HEK293 (cell line): ENCODE measurements around the gene SERGEF.

Experiments
- CTCF ChIA-PET: fragments of 350-600 bp; formaldehyde crosslinking; extraction: SDS; loops from one replicate; lab custom pipeline; 2021; ENCODE audit warnings: antibody characterized with exemption; lab: Yijun Ruan, JAX
- POLR2A ChIA-PET: fragments of 300-600 bp; formaldehyde crosslinking; extraction: SDS; loops from one replicate; lab custom pipeline; 2020; ENCODE audit warnings: antibody characterized with exemption, inconsistent platforms; lab: Yijun Ruan, JAX
- H3K27ac ChIP-seq: fragments of 200-500 bp; sonication (Bioruptor generic); 2 replicates; pipeline ENCODE4 v1.5.1; 2014; ENCODE audit warnings: low read depth, low read length, control low read depth, inconsistent platforms; ENCODE audit errors: extremely low read depth
- H3K36me3 ChIP-seq, 2 experiments: fragments of 200-500 bp in 1 of 2; sonication (Bioruptor generic) in 1 of 2; 1 replicate in 1 of 2; 2 replicates in 1 of 2; pipeline ENCODE4 v1.5.1; 2014 to 2017; ENCODE audit warnings: inconsistent platforms in 2 of 2, low read length in 2 of 2; ENCODE audit not compliant: control insufficient read depth in 2 of 2, insufficient read depth in 1 of 2
- H3K4me1 ChIP-seq: fragments of 200-500 bp; sonication (Bioruptor generic); 2 replicates; pipeline ENCODE4 v1.5.1; 2014; ENCODE audit warnings: mild to moderate bottlenecking, low read length, inconsistent platforms; ENCODE audit not compliant: control insufficient read depth, insufficient read depth
- H3K4me3 ChIP-seq: 2 replicates; pipeline ENCODE4 v1.5.1; 2011; ENCODE audit warnings: low read depth, mild to moderate bottlenecking, control low read depth, low read length, moderate library complexity
- H3K9me3 ChIP-seq: fragments of 200-500 bp; sonication (Bioruptor generic); 2 replicates; pipeline ENCODE4 v1.5.1; 2014; ENCODE audit warnings: low read depth, low read length, inconsistent platforms; ENCODE audit not compliant: control insufficient read depth, insufficient read depth
- FEZF1 ChIP-seq: fragments of 450-650 bp; formaldehyde crosslinking; IDR thresholded peaks from 2 replicates; pipeline ENCODE4 v1.5.1; 2016; ENCODE audit warnings: missing biosample characterization, missing genetic modification characterization
- KLF16 ChIP-seq: fragments of 450-650 bp; formaldehyde crosslinking; IDR thresholded peaks from 2 replicates; pipeline ENCODE4 v1.5.1; 2017; ENCODE audit warnings: missing biosample characterization, missing genetic modification characterization
- MEIS1 ChIP-seq: sonication (generic); formaldehyde crosslinking; IDR thresholded peaks from 2 replicates; pipeline ENCODE4 v1.8.1; 2022; ENCODE audit warnings: missing genetic modification reagents, mild to moderate bottlenecking, borderline replicate concordance
- SP2 ChIP-seq: fragments of 450-650 bp; formaldehyde crosslinking; IDR thresholded peaks from 2 replicates; pipeline ENCODE4 v1.5.1; 2016; ENCODE audit warnings: missing biosample characterization, missing genetic modification characterization
- TRIM28 ChIP-seq: IDR thresholded peaks from 2 replicates; pipeline ENCODE4 v1.6.1; 2011; ENCODE audit warnings: low read length, control low read depth, borderline replicate concordance
- YY2 ChIP-seq: fragments of 450-650 bp; formaldehyde crosslinking; IDR thresholded peaks from 2 replicates; pipeline ENCODE4 v1.5.1; 2016; ENCODE audit warnings: missing biosample characterization, missing genetic modification characterization
- ZNF112 ChIP-seq: fragments of 450-650 bp; formaldehyde crosslinking; IDR thresholded peaks from 2 replicates; pipeline ENCODE4 v1.5.0; 2017; ENCODE audit warnings: missing biosample characterization, missing genetic modification characterization
- ZNF366 ChIP-seq: fragments of 450-650 bp; formaldehyde crosslinking; conservative IDR thresholded peaks from 2 replicates; pipeline ENCODE4 v1.5.1; 2016; ENCODE audit warnings: missing biosample characterization, missing genetic modification characterization
- ZNF416 ChIP-seq: fragments of 450-650 bp; formaldehyde crosslinking; IDR thresholded peaks from 2 replicates; pipeline ENCODE4 v1.5.1; 2016; ENCODE audit warnings: missing biosample characterization, missing genetic modification characterization
- ZNF623 ChIP-seq: fragments of 450-650 bp; formaldehyde crosslinking; IDR thresholded peaks from 2 replicates; pipeline ENCODE4 v1.5.1; 2016; ENCODE audit warnings: missing biosample characterization, missing genetic modification characterization
- ZNF624 ChIP-seq: fragments of 450-650 bp; formaldehyde crosslinking; IDR thresholded peaks from 2 replicates; pipeline ENCODE4 v1.5.1; 2017; ENCODE audit warnings: missing biosample characterization, missing genetic modification characterization
- ZNF654 ChIP-seq: fragments of 450-650 bp; formaldehyde crosslinking; IDR thresholded peaks from 2 replicates; pipeline ENCODE4 v1.5.1; 2016; ENCODE audit warnings: low read depth, missing biosample characterization, missing genetic modification characterization
- ZNF843 ChIP-seq: fragments of 450-650 bp; formaldehyde crosslinking; IDR thresholded peaks from 2 replicates; pipeline ENCODE4 v1.5.1; 2016; ENCODE audit warnings: missing biosample characterization, missing genetic modification characterization
- ZSCAN30 ChIP-seq: fragments of 450-650 bp; IDR thresholded peaks from 2 replicates; pipeline ENCODE4 v1.5.1; 2018; ENCODE audit warnings: missing biosample characterization, mild to moderate bottlenecking, missing genetic modification characterization, moderate library complexity
- TF ChIP-seq, protein P1 (sequence below): fragments of 450-650 bp; formaldehyde crosslinking; IDR thresholded peaks from 2 replicates; pipeline ENCODE4 v1.5.1; 2016; ENCODE audit warnings: missing biosample characterization, missing genetic modification characterization
- TF ChIP-seq, protein P2 (sequence below): fragments of 450-650 bp; formaldehyde crosslinking; IDR thresholded peaks from 2 replicates; pipeline ENCODE4 v1.5.1; 2016; ENCODE audit warnings: missing biosample characterization, missing genetic modification characterization
- TF ChIP-seq, protein P3 (sequence below): fragments of 450-650 bp; formaldehyde crosslinking; IDR thresholded peaks from 2 replicates; pipeline ENCODE4 v1.5.0; 2017; ENCODE audit warnings: missing biosample characterization, missing genetic modification characterization, borderline replicate concordance
- TF ChIP-seq, protein P4 (sequence below): fragments of 450-650 bp; formaldehyde crosslinking; IDR thresholded peaks from 2 replicates; pipeline ENCODE4 v1.5.1; 2017; ENCODE audit warnings: missing biosample characterization, mild to moderate bottlenecking, missing genetic modification characterization, moderate library complexity
- TF ChIP-seq, protein P5 (sequence below): fragments of 450-650 bp; formaldehyde crosslinking; conservative IDR thresholded peaks from 2 replicates; pipeline ENCODE4 v1.5.1; 2016; ENCODE audit warnings: low read depth, missing biosample characterization, missing genetic modification characterization

Gene SERGEF

DNA sequence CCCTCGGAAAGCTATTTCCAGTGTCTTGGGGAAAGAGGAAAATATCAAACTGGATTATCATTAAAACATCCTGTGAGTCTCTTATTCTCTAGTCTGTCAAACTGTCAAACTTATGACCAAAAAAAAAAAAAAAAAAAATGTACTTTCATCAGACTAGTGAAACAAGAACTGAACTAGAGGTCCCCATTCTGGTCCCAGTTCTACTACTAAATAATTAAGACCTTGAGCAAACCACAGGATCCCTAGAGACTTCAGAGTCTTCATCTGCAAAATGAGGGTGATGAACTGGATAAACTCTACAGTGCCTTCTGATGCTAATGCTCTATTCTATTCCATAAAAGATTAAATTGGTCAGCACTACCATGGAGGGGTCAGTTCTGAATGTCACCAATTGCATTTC, 105.8 kb downstream of the SERGEF start:
- H3K4me1 ChIP-seq = no peaks in the 10 kb centered on the region
- POLR2A ChIA-PET = no interaction called here
- TF ChIP-seq YY2 = no peak
- no peak for TF ChIP-seq ZNF624 (tag by site-specific recombination)
- no peak for TF ChIP-seq ZNF654 (tag by site-specific recombination)
- no peak for TF ChIP-seq ZNF112
- TF ChIP-seq MEIS1 = no peak
- TF ChIP-seq ZNF366 (tag by site-specific recombination) = no peak
- TF ChIP-seq, protein P1, sequence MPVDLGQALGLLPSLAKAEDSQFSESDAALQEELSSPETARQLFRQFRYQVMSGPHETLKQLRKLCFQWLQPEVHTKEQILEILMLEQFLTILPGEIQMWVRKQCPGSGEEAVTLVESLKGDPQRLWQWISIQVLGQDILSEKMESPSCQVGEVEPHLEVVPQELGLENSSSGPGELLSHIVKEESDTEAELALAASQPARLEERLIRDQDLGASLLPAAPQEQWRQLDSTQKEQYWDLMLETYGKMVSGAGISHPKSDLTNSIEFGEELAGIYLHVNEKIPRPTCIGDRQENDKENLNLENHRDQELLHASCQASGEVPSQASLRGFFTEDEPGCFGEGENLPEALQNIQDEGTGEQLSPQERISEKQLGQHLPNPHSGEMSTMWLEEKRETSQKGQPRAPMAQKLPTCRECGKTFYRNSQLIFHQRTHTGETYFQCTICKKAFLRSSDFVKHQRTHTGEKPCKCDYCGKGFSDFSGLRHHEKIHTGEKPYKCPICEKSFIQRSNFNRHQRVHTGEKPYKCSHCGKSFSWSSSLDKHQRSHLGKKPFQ = no peak
- TF ChIP-seq, protein P2, sequence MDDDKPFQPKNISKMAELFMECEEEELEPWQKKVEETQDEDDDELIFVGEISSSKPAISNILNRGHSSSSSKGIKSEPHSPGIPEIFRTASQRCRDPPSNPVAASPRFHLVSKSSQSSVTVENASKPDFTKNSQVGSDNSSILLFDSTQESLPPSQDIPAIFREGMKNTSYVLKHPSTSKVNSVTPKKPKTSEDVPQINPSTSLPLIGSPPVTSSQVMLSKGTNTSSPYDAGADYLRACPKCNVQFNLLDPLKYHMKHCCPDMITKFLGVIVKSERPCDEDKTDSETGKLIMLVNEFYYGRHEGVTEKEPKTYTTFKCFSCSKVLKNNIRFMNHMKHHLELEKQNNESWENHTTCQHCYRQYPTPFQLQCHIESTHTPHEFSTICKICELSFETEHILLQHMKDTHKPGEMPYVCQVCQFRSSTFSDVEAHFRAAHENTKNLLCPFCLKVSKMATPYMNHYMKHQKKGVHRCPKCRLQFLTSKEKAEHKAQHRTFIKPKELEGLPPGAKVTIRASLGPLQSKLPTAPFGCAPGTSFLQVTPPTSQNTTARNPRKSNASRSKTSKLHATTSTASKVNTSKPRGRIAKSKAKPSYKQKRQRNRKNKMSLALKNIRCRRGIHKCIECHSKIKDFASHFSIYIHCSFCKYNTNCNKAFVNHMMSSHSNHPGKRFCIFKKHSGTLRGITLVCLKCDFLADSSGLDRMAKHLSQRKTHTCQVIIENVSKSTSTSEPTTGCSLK = no peak
- TF ChIP-seq ZNF623 (tag by site-specific recombination) = no peak
- no peak overlapping the region for H3K4me3 ChIP-seq
- no peak overlapping the region for H3K27ac ChIP-seq
- CTCF ChIA-PET = interaction anchor here (0.5 to 4.4 kb wide), 6 partner anchors 9 to 176 kb away, joined by 3 to 32 read pairs (median 8); no protein-coding TSS in a partner anchor
- peaks cover 0 to 3% of the 10 kb centered on the region in 2 experiments; a peak in 1 of 3 replicates for H3K36me3 ChIP-seq
- no peaks in the 10 kb centered on the region for H3K9me3 ChIP-seq

DNA sequence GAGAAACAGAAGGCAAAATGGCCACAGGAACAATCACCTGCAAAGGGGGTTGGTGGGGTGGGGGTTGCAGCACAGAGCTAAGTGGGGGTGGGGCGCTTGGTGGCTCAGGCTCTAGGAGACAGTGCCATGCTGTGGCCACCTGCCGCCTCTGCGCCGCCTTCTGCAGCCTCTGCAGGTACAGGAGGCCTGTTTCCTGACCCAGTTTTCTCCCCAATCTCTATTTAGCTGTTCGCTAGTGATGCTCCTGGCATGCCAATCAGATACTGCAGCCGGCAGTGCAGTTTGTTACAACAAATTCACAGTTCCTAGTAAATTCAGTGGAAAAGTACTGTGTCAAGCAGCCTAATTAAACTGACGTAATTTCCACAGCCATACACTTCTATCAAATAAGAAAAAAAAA, 106.4 kb downstream of the SERGEF start:
- peaks cover 0 to 3% of the 10 kb centered on the region in 2 experiments; a peak in 1 of 3 replicates for H3K36me3 ChIP-seq
- no peaks in the 10 kb centered on the region for H3K4me1 ChIP-seq
- CTCF ChIA-PET = interaction anchor here (0.5 to 4.4 kb wide), 17 partner anchors 10 to 309 kb away, joined by 3 to 32 read pairs (median 4); no protein-coding TSS in a partner anchor
- POLR2A ChIA-PET = no interaction called here
- H3K9me3 ChIP-seq = no peaks in the 10 kb centered on the region
- H3K4me3 ChIP-seq = no peak overlapping the region
- H3K27ac ChIP-seq = no peak overlapping the region
- TF ChIP-seq KLF16 (tag by site-specific recombination) (no peak), FEZF1 (no peak), ZNF416 (tag by site-specific recombination) (no peak), TRIM28 (no peak), ZSCAN30 (tag by site-specific recombination) (no peak), SP2 (tag by site-specific recombination) (no peak), MEIS1 (no peak), ZNF843 (no peak)
- TF ChIP-seq, protein P3, sequence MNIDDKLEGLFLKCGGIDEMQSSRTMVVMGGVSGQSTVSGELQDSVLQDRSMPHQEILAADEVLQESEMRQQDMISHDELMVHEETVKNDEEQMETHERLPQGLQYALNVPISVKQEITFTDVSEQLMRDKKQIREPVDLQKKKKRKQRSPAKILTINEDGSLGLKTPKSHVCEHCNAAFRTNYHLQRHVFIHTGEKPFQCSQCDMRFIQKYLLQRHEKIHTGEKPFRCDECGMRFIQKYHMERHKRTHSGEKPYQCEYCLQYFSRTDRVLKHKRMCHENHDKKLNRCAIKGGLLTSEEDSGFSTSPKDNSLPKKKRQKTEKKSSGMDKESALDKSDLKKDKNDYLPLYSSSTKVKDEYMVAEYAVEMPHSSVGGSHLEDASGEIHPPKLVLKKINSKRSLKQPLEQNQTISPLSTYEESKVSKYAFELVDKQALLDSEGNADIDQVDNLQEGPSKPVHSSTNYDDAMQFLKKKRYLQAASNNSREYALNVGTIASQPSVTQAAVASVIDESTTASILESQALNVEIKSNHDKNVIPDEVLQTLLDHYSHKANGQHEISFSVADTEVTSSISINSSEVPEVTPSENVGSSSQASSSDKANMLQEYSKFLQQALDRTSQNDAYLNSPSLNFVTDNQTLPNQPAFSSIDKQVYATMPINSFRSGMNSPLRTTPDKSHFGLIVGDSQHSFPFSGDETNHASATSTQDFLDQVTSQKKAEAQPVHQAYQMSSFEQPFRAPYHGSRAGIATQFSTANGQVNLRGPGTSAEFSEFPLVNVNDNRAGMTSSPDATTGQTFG (tag by site-specific recombination) = no peak
- TF ChIP-seq, protein P4, sequence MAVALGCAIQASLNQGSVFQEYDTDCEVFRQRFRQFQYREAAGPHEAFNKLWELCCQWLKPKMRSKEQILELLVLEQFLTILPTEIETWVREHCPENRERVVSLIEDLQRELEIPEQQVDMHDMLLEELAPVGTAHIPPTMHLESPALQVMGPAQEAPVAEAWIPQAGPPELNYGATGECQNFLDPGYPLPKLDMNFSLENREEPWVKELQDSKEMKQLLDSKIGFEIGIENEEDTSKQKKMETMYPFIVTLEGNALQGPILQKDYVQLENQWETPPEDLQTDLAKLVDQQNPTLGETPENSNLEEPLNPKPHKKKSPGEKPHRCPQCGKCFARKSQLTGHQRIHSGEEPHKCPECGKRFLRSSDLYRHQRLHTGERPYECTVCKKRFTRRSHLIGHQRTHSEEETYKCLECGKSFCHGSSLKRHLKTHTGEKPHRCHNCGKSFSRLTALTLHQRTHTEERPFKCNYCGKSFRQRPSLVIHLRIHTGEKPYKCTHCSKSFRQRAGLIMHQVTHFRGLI (tag by site-specific recombination) = no peak
- TF ChIP-seq, protein P5, sequence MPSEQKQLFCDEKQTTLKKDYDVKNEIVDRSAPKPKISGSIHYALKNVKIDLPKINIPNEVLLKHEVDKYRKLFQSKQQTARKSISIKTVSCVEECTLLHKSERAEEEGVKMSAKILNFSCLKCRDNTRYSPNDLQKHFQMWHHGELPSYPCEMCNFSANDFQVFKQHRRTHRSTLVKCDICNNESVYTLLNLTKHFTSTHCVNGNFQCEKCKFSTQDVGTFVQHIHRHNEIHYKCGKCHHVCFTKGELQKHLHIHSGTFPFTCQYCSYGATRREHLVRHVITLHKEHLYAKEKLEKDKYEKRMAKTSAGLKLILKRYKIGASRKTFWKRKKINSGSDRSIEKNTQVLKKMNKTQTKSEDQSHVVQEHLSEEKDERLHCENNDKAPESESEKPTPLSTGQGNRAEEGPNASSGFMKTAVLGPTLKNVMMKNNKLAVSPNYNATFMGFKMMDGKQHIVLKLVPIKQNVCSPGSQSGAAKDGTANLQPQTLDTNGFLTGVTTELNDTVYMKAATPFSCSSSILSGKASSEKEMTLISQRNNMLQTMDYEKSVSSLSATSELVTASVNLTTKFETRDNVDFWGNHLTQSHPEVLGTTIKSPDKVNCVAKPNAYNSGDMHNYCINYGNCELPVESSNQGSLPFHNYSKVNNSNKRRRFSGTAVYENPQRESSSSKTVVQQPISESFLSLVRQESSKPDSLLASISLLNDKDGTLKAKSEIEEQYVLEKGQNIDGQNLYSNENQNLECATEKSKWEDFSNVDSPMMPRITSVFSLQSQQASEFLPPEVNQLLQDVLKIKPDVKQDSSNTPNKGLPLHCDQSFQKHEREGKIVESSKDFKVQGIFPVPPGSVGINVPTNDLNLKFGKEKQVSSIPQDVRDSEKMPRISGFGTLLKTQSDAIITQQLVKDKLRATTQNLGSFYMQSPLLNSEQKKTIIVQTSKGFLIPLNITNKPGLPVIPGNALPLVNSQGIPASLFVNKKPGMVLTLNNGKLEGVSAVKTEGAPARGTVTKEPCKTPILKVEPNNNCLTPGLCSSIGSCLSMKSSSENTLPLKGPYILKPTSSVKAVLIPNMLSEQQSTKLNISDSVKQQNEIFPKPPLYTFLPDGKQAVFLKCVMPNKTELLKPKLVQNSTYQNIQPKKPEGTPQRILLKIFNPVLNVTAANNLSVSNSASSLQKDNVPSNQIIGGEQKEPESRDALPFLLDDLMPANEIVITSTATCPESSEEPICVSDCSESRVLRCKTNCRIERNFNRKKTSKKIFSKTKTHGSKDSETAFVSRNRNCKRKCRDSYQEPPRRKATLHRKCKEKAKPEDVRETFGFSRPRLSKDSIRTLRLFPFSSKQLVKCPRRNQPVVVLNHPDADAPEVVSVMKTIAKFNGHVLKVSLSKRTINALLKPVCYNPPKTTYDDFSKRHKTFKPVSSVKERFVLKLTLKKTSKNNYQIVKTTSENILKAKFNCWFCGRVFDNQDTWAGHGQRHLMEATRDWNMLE = no peak
- TF ChIP-seq, all 188 proteins: peak for 0
